ENCODE data around the gene TGFB2. TPM values are rescaled to one million over a fixed set of nuclear protein-coding genes. Genes with fewer than 3 reads are reported as not detected.

TGFB2 gene
- total RNA-seq, 1 donor from 2014 or later: 50.6 TPM

- Histone ChIP-seq H3K36me3 (ENCODE audit: control insufficient read depth in 3 of 3, insufficient read depth in 3 of 3, low read length in 3 of 3) (no peaks in the 10 kb centered on the region), H3K4me1 (ENCODE audit: control insufficient read depth in 3 of 3, insufficient read depth in 3 of 3, low read length in 3 of 3) (peaks cover 17 to 28% (median 25%) of the 10 kb centered on the region in 3 donors), H3K27me3 (ENCODE audit: control insufficient read depth in 3 of 3, insufficient read depth in 3 of 3, low read length in 3 of 3) (no peaks in the 10 kb centered on the region), H3K27ac (ENCODE audit: low read depth, low read length) (peak overlapping the region; percentile 98), H3K9ac (ENCODE audit: low read depth in 1 of 3, low read length in 3 of 3) (peak overlapping the region; percentile 44 to 63 (median 46)), H3K4me3 (ENCODE audit: low read length in 3 of 3) (no peak overlapping the region), H3K9me3 (ENCODE audit: control insufficient read depth in 3 of 3, low read length in 3 of 3) (no peaks in the 10 kb centered on the region)
These were observed 130.1 kb downstream of the TGFB2 start for GRCh38 chr1:218475275-218475674.

GRCh38 chr1:218475699-218476098 lies 130.6 kb downstream of the TGFB2 start:
- Histone ChIP-seq H3K9ac (ENCODE audit: low read depth in 1 of 3, low read length in 3 of 3) (peak overlapping the region in 2 of 3 donors; percentile 46 to 62), H3K4me3 (ENCODE audit: low read length in 3 of 3) (no peak overlapping the region), H3K27ac (ENCODE audit: low read depth, low read length) (peak overlapping the region; percentile 98), H3K4me1 (ENCODE audit: control insufficient read depth in 3 of 3, insufficient read depth in 3 of 3, low read length in 3 of 3) (peaks cover 19 to 30% (median 28%) of the 10 kb centered on the region in 3 donors), H3K9me3 (ENCODE audit: control insufficient read depth in 3 of 3, low read length in 3 of 3) (no peaks in the 10 kb centered on the region), H3K36me3 (ENCODE audit: control insufficient read depth in 3 of 3, insufficient read depth in 3 of 3, low read length in 3 of 3) (no peaks in the 10 kb centered on the region), H3K27me3 (ENCODE audit: control insufficient read depth in 3 of 3, insufficient read depth in 3 of 3, low read length in 3 of 3) (no peaks in the 10 kb centered on the region)

- Histone ChIP-seq H3K9ac (ENCODE audit: low read depth in 1 of 3, low read length in 3 of 3) (peak overlapping the region in 2 of 3 donors; percentile 51 to 62), H3K27ac (ENCODE audit: low read depth, low read length) (peak overlapping the region; percentile 98), H3K4me1 (ENCODE audit: control insufficient read depth in 3 of 3, insufficient read depth in 3 of 3, low read length in 3 of 3) (peaks cover 22 to 33% (median 28%) of the 10 kb centered on the region in 3 donors), H3K9me3 (ENCODE audit: control insufficient read depth in 3 of 3, low read length in 3 of 3) (no peaks in the 10 kb centered on the region), H3K4me3 (ENCODE audit: low read length in 3 of 3) (no peak overlapping the region), H3K36me3 (ENCODE audit: control insufficient read depth in 3 of 3, insufficient read depth in 3 of 3, low read length in 3 of 3) (no peaks in the 10 kb centered on the region), H3K27me3 (ENCODE audit: control insufficient read depth in 3 of 3, insufficient read depth in 3 of 3, low read length in 3 of 3) (no peaks in the 10 kb centered on the region)
These were observed 131.2 kb downstream of the TGFB2 start for GRCh38 chr1:218476385-218476784.

GRCh38 chr1:218478336-218478735 lies 133.2 kb downstream of the TGFB2 start:
- Histone ChIP-seq H3K27me3 (ENCODE audit: control insufficient read depth in 3 of 3, insufficient read depth in 3 of 3, low read length in 3 of 3) (no peaks in the 10 kb centered on the region), H3K36me3 (ENCODE audit: control insufficient read depth in 3 of 3, insufficient read depth in 3 of 3, low read length in 3 of 3) (no peaks in the 10 kb centered on the region), H3K9me3 (ENCODE audit: control insufficient read depth in 3 of 3, low read length in 3 of 3) (no peaks in the 10 kb centered on the region), H3K27ac (ENCODE audit: low read depth, low read length) (no peak overlapping the region), H3K4me1 (ENCODE audit: control insufficient read depth in 3 of 3, insufficient read depth in 3 of 3, low read length in 3 of 3) (peaks cover 22 to 32% (median 26%) of the 10 kb centered on the region in 3 donors), H3K9ac (ENCODE audit: low read depth in 1 of 3, low read length in 3 of 3) (no peak overlapping the region), H3K4me3 (ENCODE audit: low read length in 3 of 3) (no peak overlapping the region)

GRCh38 chr1:218479436-218480115 lies 134.4 kb downstream of the TGFB2 start:
- Histone ChIP-seq H3K4me1 (ENCODE audit: control insufficient read depth in 3 of 3, insufficient read depth in 3 of 3, low read length in 3 of 3) (peaks cover 18 to 25% (median 21%) of the 10 kb centered on the region in 3 donors), H3K4me3 (ENCODE audit: low read length in 3 of 3) (peak overlapping the region in 1 of 3 donors; percentile 1), H3K36me3 (ENCODE audit: control insufficient read depth in 3 of 3, insufficient read depth in 3 of 3, low read length in 3 of 3) (no peaks in the 10 kb centered on the region), H3K27me3 (ENCODE audit: control insufficient read depth in 3 of 3, insufficient read depth in 3 of 3, low read length in 3 of 3) (no peaks in the 10 kb centered on the region), H3K27ac (ENCODE audit: low read depth, low read length) (peak overlapping the region; percentile 61), H3K9ac (ENCODE audit: low read depth in 1 of 3, low read length in 3 of 3) (peak overlapping the region in 2 of 3 donors; percentile 18 to 44), H3K9me3 (ENCODE audit: control insufficient read depth in 3 of 3, low read length in 3 of 3) (no peaks in the 10 kb centered on the region)

- H3K9ac ChIP-seq (ENCODE audit: low read depth in 1 of 3, low read length in 3 of 3): peak overlapping the region in 2 of 3 donors; percentile 18 to 44
- no peaks in the 10 kb centered on the region for H3K9me3 ChIP-seq (ENCODE audit: control insufficient read depth in 3 of 3, low read length in 3 of 3)
These were observed 135.0 kb downstream of the TGFB2 start for GRCh38 chr1:218480137-218480536.

GRCh38 chr1:218480588-218481099 lies 135.5 kb downstream of the TGFB2 start:
- Histone ChIP-seq H3K36me3 (ENCODE audit: control insufficient read depth in 3 of 3, insufficient read depth in 3 of 3, low read length in 3 of 3) (no peaks in the 10 kb centered on the region), H3K27ac (ENCODE audit: low read depth, low read length) (peak overlapping the region; percentile 61), H3K9ac (ENCODE audit: low read depth in 1 of 3, low read length in 3 of 3) (no peak overlapping the region), H3K9me3 (ENCODE audit: control insufficient read depth in 3 of 3, low read length in 3 of 3) (no peaks in the 10 kb centered on the region), H3K4me3 (ENCODE audit: low read length in 3 of 3) (no peak overlapping the region), H3K27me3 (ENCODE audit: control insufficient read depth in 3 of 3, insufficient read depth in 3 of 3, low read length in 3 of 3) (no peaks in the 10 kb centered on the region), H3K4me1 (ENCODE audit: control insufficient read depth in 3 of 3, insufficient read depth in 3 of 3, low read length in 3 of 3) (peaks cover 13 to 16% (median 14%) of the 10 kb centered on the region in 3 donors)

More at GRCh38 chr1:218480137-218480536, 135.0 kb downstream of the TGFB2 start:
- H3K4me1 ChIP-seq (ENCODE audit: control insufficient read depth in 3 of 3, insufficient read depth in 3 of 3, low read length in 3 of 3): peaks cover 13 to 19% (median 17%) of the 10 kb centered on the region in 3 donors
- no peaks in the 10 kb centered on the region for H3K36me3 ChIP-seq (ENCODE audit: control insufficient read depth in 3 of 3, insufficient read depth in 3 of 3, low read length in 3 of 3)
- H3K27ac ChIP-seq (ENCODE audit: low read depth, low read length): peak overlapping the region; percentile 61
- peak overlapping the region in 1 of 3 donors; percentile 1 for H3K4me3 ChIP-seq (ENCODE audit: low read length in 3 of 3)
- no peaks in the 10 kb centered on the region for H3K27me3 ChIP-seq (ENCODE audit: control insufficient read depth in 3 of 3, insufficient read depth in 3 of 3, low read length in 3 of 3)

- no peak overlapping the region for H3K4me3 ChIP-seq (ENCODE audit: low read length in 3 of 3)
- no peak overlapping the region for H3K27ac ChIP-seq (ENCODE audit: low read depth, low read length)
- no peaks in the 10 kb centered on the region for H3K27me3 ChIP-seq (ENCODE audit: control insufficient read depth in 3 of 3, insufficient read depth in 3 of 3, low read length in 3 of 3)
- peaks cover 10 to 13% (median 13%) of the 10 kb centered on the region in 3 donors for H3K4me1 ChIP-seq (ENCODE audit: control insufficient read depth in 3 of 3, insufficient read depth in 3 of 3, low read length in 3 of 3)
- no peaks in the 10 kb centered on the region for H3K9me3 ChIP-seq (ENCODE audit: control insufficient read depth in 3 of 3, low read length in 3 of 3)
- H3K36me3 ChIP-seq (ENCODE audit: control insufficient read depth in 3 of 3, insufficient read depth in 3 of 3, low read length in 3 of 3): no peaks in the 10 kb centered on the region
- no peak overlapping the region for H3K9ac ChIP-seq (ENCODE audit: low read depth in 1 of 3, low read length in 3 of 3)
These were observed 136.1 kb downstream of the TGFB2 start for GRCh38 chr1:218481116-218481775.

GRCh38 chr1:218482683-218483082 lies 137.5 kb downstream of the TGFB2 start:
- Histone ChIP-seq H3K27ac (ENCODE audit: low read depth, low read length) (no peak overlapping the region), H3K36me3 (ENCODE audit: control insufficient read depth in 3 of 3, insufficient read depth in 3 of 3, low read length in 3 of 3) (no peaks in the 10 kb centered on the region), H3K4me3 (ENCODE audit: low read length in 3 of 3) (no peak overlapping the region), H3K27me3 (ENCODE audit: control insufficient read depth in 3 of 3, insufficient read depth in 3 of 3, low read length in 3 of 3) (no peaks in the 10 kb centered on the region), H3K9me3 (ENCODE audit: control insufficient read depth in 3 of 3, low read length in 3 of 3) (no peaks in the 10 kb centered on the region), H3K9ac (ENCODE audit: low read depth in 1 of 3, low read length in 3 of 3) (no peak overlapping the region), H3K4me1 (ENCODE audit: control insufficient read depth in 3 of 3, insufficient read depth in 3 of 3, low read length in 3 of 3) (peaks cover 10 to 13% (median 13%) of the 10 kb centered on the region in 3 donors)

All from skeletal muscle tissue (tissue), 4 donors.